Measurements from ENCODE around the gene RAD18. TPM values are rescaled to one million over a fixed set of nuclear protein-coding genes. Genes with fewer than 3 reads are reported as not detected.

RAD18 gene
- total and polyA plus RNA-seq, 7 donors = 0.51 to 2.5 (median 2.2) TPM

DNA sequence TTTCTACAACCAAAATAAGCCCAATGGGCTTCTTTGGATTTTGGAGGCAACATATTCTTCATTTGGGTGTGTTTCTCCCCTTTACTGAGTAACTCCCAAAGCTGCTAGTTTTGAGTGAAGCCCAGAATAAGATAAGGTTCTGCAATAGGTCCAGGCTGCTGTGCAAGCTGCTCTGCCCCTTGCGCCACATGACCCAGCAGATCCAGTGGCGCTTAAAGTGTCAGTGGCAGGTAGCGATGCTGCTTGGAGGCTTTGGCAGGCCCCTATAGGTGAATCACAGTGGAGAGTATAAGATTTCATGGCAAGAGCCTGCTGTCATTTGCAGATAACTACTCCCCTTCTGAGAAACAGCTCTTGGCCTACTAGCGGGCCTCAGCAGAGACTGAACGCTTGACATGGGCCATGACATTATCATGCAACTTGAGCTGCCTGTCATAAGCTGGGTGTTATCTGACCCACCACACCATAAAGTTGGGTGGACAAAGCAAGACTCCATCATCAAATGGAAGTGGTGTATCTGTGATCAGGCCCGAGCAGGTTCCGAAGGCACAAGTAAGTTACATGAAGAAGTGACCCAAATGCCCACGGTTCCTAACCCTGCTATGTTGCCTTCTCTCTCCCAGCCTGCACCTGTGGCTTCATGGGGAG lies 105.4 kb downstream of the RAD18 start:
- Histone ChIP-seq H3K36me3 (ENCODE audit: insufficient read depth in 1 of 2, low read depth in 1 of 2) (no peaks in the 10 kb centered on the region), H3K9me3 (no peaks in the 10 kb centered on the region), H3K4me1 (no peaks in the 10 kb centered on the region), H3K4me3 (no peak overlapping the region), H3K27ac (no peak overlapping the region), H3K27me3 (ENCODE audit: insufficient read depth in 3 of 3, low read length in 2 of 3) (no peaks in the 10 kb centered on the region)
- no peak for DNase-seq
- WGBS, 3 donors = 84 to 93% (median 85%) methylated on average over 8 of the region's 8 CpGs
- TF ChIP-seq, protein P1, sequence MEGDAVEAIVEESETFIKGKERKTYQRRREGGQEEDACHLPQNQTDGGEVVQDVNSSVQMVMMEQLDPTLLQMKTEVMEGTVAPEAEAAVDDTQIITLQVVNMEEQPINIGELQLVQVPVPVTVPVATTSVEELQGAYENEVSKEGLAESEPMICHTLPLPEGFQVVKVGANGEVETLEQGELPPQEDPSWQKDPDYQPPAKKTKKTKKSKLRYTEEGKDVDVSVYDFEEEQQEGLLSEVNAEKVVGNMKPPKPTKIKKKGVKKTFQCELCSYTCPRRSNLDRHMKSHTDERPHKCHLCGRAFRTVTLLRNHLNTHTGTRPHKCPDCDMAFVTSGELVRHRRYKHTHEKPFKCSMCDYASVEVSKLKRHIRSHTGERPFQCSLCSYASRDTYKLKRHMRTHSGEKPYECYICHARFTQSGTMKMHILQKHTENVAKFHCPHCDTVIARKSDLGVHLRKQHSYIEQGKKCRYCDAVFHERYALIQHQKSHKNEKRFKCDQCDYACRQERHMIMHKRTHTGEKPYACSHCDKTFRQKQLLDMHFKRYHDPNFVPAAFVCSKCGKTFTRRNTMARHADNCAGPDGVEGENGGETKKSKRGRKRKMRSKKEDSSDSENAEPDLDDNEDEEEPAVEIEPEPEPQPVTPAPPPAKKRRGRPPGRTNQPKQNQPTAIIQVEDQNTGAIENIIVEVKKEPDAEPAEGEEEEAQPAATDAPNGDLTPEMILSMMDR (IDR thresholded peaks at IDR 0.05) = no peak
- intact Hi-C loops (cut with DNase I) = no loop called here
- ATAC-seq = peak in 1 of 4 donors; percentile 77

DNA sequence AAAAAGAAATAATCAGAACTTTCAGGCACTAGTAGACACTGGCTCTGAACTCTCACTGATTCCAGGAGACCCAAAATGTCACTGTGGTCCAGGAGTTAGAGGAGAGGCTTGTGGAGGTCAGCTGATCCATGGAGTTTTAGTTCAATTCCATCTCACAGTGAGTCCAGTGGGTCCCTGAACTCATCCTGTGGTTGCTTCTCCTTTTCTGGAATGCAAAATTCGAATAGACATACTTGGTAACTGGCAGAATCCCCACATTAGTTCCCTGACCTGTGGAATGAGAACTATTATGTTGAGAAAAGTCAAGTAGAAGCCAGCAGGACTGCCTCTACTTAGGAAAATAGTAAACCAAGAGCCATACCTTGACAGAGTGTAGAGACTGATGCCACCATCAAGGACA lies 106.6 kb downstream of the RAD18 start:
- ATAC-seq (no peak), DNase-seq (no peak)
- Histone ChIP-seq H3K4me3 (no peak overlapping the region), H3K36me3 (ENCODE audit: insufficient read depth in 1 of 2, low read depth in 1 of 2) (no peaks in the 10 kb centered on the region), H3K27ac (no peak overlapping the region), H3K27me3 (ENCODE audit: insufficient read depth in 3 of 3, low read length in 2 of 3) (no peaks in the 10 kb centered on the region), H3K4me1 (no peaks in the 10 kb centered on the region), H3K9me3 (no peaks in the 10 kb centered on the region)
- TF ChIP-seq, protein P1 (IDR thresholded peaks at IDR 0.05) = no peak
- WGBS, 3 donors = 40 to 41% (median 41%) methylated on average over 1 of the region's 1 CpG
- intact Hi-C loops (cut with DNase I) = no loop called here

DNA sequence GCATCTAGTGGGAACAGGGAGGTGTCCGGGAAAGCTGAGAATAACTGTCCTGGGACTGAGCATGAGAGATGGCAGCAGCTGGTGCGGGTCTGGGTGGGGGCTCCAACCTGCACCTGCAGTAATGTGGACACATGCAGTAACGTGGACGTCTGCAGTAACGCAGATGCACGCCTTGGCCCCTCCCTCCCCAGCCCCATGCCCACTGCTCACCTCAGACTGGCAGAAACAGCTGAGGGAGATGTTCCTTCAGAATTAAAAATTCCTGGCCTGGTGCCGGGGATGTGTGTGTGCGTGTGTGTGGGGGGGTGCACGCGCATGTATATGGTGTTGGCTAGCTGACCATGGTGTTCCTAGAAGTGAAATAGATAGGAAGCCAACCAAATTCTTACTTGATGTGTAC lies 107.2 kb downstream of the RAD18 start:
- no peak overlapping the region for H3K4me3 ChIP-seq
- no peaks in the 10 kb centered on the region for H3K36me3 ChIP-seq (ENCODE audit: insufficient read depth in 1 of 2, low read depth in 1 of 2)
- TF ChIP-seq, protein P1 (IDR thresholded peaks at IDR 0.05) = no peak
- no peaks in the 10 kb centered on the region for H3K9me3 ChIP-seq
- no peak for DNase-seq
- no peaks in the 10 kb centered on the region for H3K4me1 ChIP-seq
- H3K27ac ChIP-seq = no peak overlapping the region
- whole genome bisulfite sequencing, 3 donors = 54 to 56% (median 54%) methylated on average over 10 of the region's 10 CpGs
- no peaks in the 10 kb centered on the region for H3K27me3 ChIP-seq (ENCODE audit: insufficient read depth in 3 of 3, low read length in 2 of 3)
- intact Hi-C loops (cut with DNase I) = no loop called here
- ATAC-seq = no peak

DNA sequence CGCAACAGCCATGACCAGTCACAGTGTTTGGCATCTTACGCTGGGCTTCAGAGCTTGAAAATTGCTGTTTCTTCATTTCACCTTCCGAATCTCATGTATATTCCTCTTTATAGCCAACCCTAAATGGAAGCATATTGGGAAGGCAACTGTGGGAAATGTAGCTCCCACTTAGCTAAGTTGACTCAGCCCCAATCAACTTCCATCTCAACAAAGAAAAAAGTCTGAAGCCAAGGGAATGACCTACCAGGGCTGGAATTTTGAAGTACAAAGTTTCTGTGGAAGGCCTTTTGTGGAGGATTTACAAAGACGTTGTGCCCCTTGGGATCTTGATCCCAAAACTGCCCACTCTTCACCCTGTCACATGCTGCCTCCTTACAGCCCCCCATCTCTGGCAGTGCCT lies 108.6 kb downstream of the RAD18 start:
- no peak overlapping the region for H3K4me3 ChIP-seq
- TF ChIP-seq, protein P1 (IDR thresholded peaks at IDR 0.05) = no peak
- intact Hi-C loops (cut with DNase I) = no loop called here
- ATAC-seq = no peak
- H3K27me3 ChIP-seq (ENCODE audit: insufficient read depth in 3 of 3, low read length in 2 of 3) = no peaks in the 10 kb centered on the region
- no peaks in the 10 kb centered on the region for H3K9me3 ChIP-seq
- no peaks in the 10 kb centered on the region for H3K4me1 ChIP-seq
- WGBS, 3 donors = 89 to 93% (median 90%) methylated on average over 4 of the region's 4 CpGs
- H3K27ac ChIP-seq = no peak overlapping the region
- DNase-seq = no peak
- H3K36me3 ChIP-seq (ENCODE audit: insufficient read depth in 1 of 2, low read depth in 1 of 2) = no peaks in the 10 kb centered on the region

DNA sequence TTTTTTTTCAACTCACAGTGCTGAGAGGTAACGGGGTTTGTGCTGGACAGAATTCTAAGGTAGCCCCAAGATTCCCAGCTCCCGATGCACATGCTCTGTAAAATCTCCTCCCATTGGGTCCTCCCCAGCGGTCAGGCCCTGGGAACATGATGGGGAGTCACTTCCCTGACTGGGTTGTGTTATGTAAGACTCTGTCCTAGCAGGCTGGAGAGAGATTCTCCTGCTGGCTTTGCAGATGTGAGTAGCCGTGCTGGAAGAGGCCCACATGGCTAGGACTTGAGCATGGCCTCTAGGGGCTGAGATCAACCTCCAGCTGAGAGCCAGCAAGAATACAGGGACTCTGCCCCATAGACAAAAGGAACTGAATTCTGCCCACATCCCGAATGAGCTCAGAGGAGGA lies 110.2 kb downstream of the RAD18 start:
- DNase-seq (peak in 1 of 2 donors; percentile 66), ATAC-seq (peak in 1 of 4 donors; percentile 33)
- H3K27ac ChIP-seq = no peak overlapping the region
- H3K36me3 ChIP-seq (ENCODE audit: insufficient read depth in 1 of 2, low read depth in 1 of 2) = no peaks in the 10 kb centered on the region
- no peaks in the 10 kb centered on the region for H3K27me3 ChIP-seq (ENCODE audit: insufficient read depth in 3 of 3, low read length in 2 of 3)
- TF ChIP-seq, protein P1 (IDR thresholded peaks at IDR 0.05) = no peak
- 80 to 94% (median 87%) methylated on average over 5 of the region's 5 CpGs for WGBS, 3 donors
- H3K4me1 ChIP-seq = no peaks in the 10 kb centered on the region
- no peaks in the 10 kb centered on the region for H3K9me3 ChIP-seq
- H3K4me3 ChIP-seq = no peak overlapping the region
- intact Hi-C loops (cut with DNase I) = no loop called here

Measured in psoas muscle (tissue), 8 donors.